ENCODE data around the gene TNIK.

TNIK gene

GRCh38 chr3:171321559-171322360 is 138.4 kb downstream of the TNIK start:
- Histone ChIP-seq H3K79me2 (no peaks in the 10 kb centered on the region), H3K27ac (no peak overlapping the region), H3K9ac (no peak overlapping the region), H3K4me2 (ENCODE audit: low read length) (no peak overlapping the region), H3K36me3 (ENCODE audit: control insufficient read depth, insufficient read depth, low read length) (no peaks in the 10 kb centered on the region), H3K27me3 (ENCODE audit: control insufficient read depth, insufficient read depth, low read length) (no peaks in the 10 kb centered on the region), H3K4me3 (ENCODE audit: low read depth, low read length) (no peak overlapping the region), H3K4me1 (peaks cover 12% of the 10 kb centered on the region), H3K9me3 (ENCODE audit: control insufficient read depth, low read length) (no peaks in the 10 kb centered on the region), H2AFZ (peak overlapping the region; percentile 5)
- TF ChIP-seq CTCF (IDR thresholded peaks at IDR 0.05), result no peak

- H3K79me2 ChIP-seq, result no peaks in the 10 kb centered on the region
- H3K27me3 ChIP-seq (ENCODE audit: control insufficient read depth, insufficient read depth, low read length), result no peaks in the 10 kb centered on the region
- H2AFZ ChIP-seq, result peak overlapping the region; percentile 5
- no peak overlapping the region for H3K4me2 ChIP-seq (ENCODE audit: low read length)
- no peak overlapping the region for H3K27ac ChIP-seq
- no peaks in the 10 kb centered on the region for H3K36me3 ChIP-seq (ENCODE audit: control insufficient read depth, insufficient read depth, low read length)
- peaks cover 12% of the 10 kb centered on the region for H3K4me1 ChIP-seq
- no peak for TF ChIP-seq CTCF (IDR thresholded peaks at IDR 0.05)
- no peaks in the 10 kb centered on the region for H3K9me3 ChIP-seq (ENCODE audit: control insufficient read depth, low read length)
- H3K9ac ChIP-seq, result no peak overlapping the region
- H3K4me3 ChIP-seq (ENCODE audit: low read depth, low read length), result no peak overlapping the region
These were observed 139.3 kb downstream of the TNIK start for GRCh38 chr3:171320750-171321558.

- H3K9me3 ChIP-seq (ENCODE audit: control insufficient read depth, low read length), result no peaks in the 10 kb centered on the region
- no peaks in the 10 kb centered on the region for H3K79me2 ChIP-seq
- H3K4me2 ChIP-seq (ENCODE audit: low read length), result no peak overlapping the region
- H3K4me3 ChIP-seq (ENCODE audit: low read depth, low read length), result no peak overlapping the region
- H3K4me1 ChIP-seq, result peaks cover 12% of the 10 kb centered on the region
- H3K9ac ChIP-seq, result no peak overlapping the region
- no peak for TF ChIP-seq CTCF (IDR thresholded peaks at IDR 0.05)
- H3K36me3 ChIP-seq (ENCODE audit: control insufficient read depth, insufficient read depth, low read length), result no peaks in the 10 kb centered on the region
- no peak overlapping the region for H2AFZ ChIP-seq
- no peak overlapping the region for H3K27ac ChIP-seq
- H3K27me3 ChIP-seq (ENCODE audit: control insufficient read depth, insufficient read depth, low read length), result no peaks in the 10 kb centered on the region
These were observed 143.0 kb downstream of the TNIK start for GRCh38 chr3:171317171-171317570.

GRCh38 chr3:171315919-171316318 is 144.3 kb downstream of the TNIK start:
- Histone ChIP-seq H3K27ac (no peak overlapping the region), H3K9me3 (ENCODE audit: control insufficient read depth, low read length) (no peaks in the 10 kb centered on the region), H3K79me2 (no peaks in the 10 kb centered on the region), H3K4me3 (ENCODE audit: low read depth, low read length) (no peak overlapping the region), H3K36me3 (ENCODE audit: control insufficient read depth, insufficient read depth, low read length) (no peaks in the 10 kb centered on the region), H3K9ac (no peak overlapping the region), H3K4me1 (peaks cover 4% of the 10 kb centered on the region), H2AFZ (no peak overlapping the region), H3K27me3 (ENCODE audit: control insufficient read depth, insufficient read depth, low read length) (no peaks in the 10 kb centered on the region), H3K4me2 (ENCODE audit: low read length) (no peak overlapping the region)
- TF ChIP-seq CTCF (IDR thresholded peaks at IDR 0.05), result no peak
